ENCODE data around the gene KDM3B.

The KDM3B gene

DNA sequence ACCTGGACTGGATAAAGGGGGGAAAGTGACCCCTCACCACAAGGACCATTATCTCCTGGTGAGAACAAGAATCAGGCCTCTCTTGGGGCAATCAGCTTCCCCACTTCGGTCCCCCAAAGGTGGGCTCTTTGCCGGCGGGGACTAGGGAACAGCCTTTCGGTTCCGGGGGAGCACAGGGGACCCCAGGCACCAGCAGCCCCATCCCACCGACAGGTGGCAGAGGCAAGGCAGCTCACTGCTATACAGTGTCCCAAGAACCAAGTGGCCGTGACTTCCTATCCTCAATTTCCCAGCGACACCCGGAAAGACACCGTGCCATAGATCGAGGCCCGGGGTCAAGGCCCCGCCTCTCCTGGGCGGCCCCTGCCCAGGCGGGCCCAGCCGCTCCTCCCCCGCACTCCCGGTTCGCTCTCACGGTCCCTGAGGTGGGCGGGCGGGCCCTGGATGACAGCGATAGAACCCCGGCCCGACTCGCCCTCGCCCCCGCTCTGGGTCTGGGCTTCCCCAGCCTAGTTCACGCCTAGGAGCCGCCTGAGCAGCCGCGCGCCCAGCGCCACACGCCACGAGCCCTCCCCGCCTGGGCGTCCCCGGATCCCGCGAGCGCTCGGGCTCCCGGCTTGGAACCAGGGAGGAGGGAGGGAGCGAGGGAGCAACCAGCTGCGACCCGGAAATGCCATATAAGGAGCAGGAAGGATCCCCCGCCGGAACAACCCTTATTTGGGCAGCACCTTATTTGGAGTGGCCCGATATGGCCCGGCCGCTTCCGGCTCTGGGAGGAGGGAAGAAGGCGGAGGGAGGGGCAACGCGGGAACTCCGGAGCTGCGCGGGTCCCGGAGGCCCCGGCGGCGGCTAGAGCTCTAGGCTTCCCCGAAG is 112.1 kb downstream of the KDM3B start:
- H3K36me3 ChIP-seq (ENCODE audit: control insufficient read depth in 1 of 2, insufficient read depth in 2 of 2, low read depth in 1 of 2, low read length in 2 of 2) = peaks cover 13 to 16% of the 10 kb centered on the region in 2 experiments
- peak overlapping the region; percentile 94 for H4K91ac ChIP-seq (ENCODE audit: low read length)
- peak overlapping the region; percentile 84 for H2AFZ ChIP-seq (ENCODE audit: low read depth, low read length)
- peak overlapping the region; percentile 93 for H3K27ac ChIP-seq (ENCODE audit: low read length, poor library complexity, severe bottlenecking)
- no peak overlapping the region for H3K23ac ChIP-seq (ENCODE audit: low read length in 2 of 2)
- H3K14ac ChIP-seq (ENCODE audit: low read length in 2 of 2) = peak overlapping the region in 1 of 2 experiments; percentile 77
- peak overlapping the region; percentile 95 for H3K4me2 ChIP-seq (ENCODE audit: low read length, poor library complexity, severe bottlenecking)
- peak overlapping the region; percentile 91 for H2BK120ac ChIP-seq (ENCODE audit: low read depth, low read length)
- H3K4me1 ChIP-seq (ENCODE audit: control insufficient read depth, insufficient read depth, low read depth, low read length) = peaks cover 27% of the 10 kb centered on the region
- peak overlapping the region; percentile 92 for H2BK15ac ChIP-seq (ENCODE audit: low read depth, poor library complexity, severe bottlenecking)
- H3K9ac ChIP-seq (ENCODE audit: low read length) = peak overlapping the region; percentile 94
- H3K79me1 ChIP-seq (replicated peaks; ENCODE audit: low read length, poor library complexity, severe bottlenecking) = peaks cover 5% of the 10 kb centered on the region
- H4K8ac ChIP-seq (ENCODE audit: low read length) = peak overlapping the region; percentile 96
- DNase-seq = peak; percentile 99
- H3K27me3 ChIP-seq (ENCODE audit: control insufficient read depth in 1 of 2, insufficient read depth in 1 of 2, low read length in 2 of 2) = no peaks in the 10 kb centered on the region
- H2BK5ac ChIP-seq (ENCODE audit: low read depth, low read length, poor library complexity, severe bottlenecking) = peak overlapping the region; percentile 36
- H3K18ac ChIP-seq (ENCODE audit: low read depth in 1 of 2, low read length in 2 of 2) = peak overlapping the region; percentile 95 to 98
- no peak overlapping the region for H2AK5ac ChIP-seq (ENCODE audit: low read length, severe bottlenecking)
- H3K4ac ChIP-seq (ENCODE audit: low read depth in 1 of 2, low read length in 2 of 2) = peak overlapping the region; percentile 72 to 82
- under 1% methylated on average over 56 of the region's 64 CpGs for WGBS
- H3K9me3 ChIP-seq (ENCODE audit: control insufficient read depth, low read length) = no peaks in the 10 kb centered on the region
- H2BK12ac ChIP-seq (ENCODE audit: low read length in 2 of 2) = peak overlapping the region in 1 of 2 experiments; percentile 95
- H3K4me3 ChIP-seq (ENCODE audit: insufficient read depth in 1 of 2, low read depth in 1 of 2, low read length in 2 of 2) = peak overlapping the region; percentile 77 to 92

DNA sequence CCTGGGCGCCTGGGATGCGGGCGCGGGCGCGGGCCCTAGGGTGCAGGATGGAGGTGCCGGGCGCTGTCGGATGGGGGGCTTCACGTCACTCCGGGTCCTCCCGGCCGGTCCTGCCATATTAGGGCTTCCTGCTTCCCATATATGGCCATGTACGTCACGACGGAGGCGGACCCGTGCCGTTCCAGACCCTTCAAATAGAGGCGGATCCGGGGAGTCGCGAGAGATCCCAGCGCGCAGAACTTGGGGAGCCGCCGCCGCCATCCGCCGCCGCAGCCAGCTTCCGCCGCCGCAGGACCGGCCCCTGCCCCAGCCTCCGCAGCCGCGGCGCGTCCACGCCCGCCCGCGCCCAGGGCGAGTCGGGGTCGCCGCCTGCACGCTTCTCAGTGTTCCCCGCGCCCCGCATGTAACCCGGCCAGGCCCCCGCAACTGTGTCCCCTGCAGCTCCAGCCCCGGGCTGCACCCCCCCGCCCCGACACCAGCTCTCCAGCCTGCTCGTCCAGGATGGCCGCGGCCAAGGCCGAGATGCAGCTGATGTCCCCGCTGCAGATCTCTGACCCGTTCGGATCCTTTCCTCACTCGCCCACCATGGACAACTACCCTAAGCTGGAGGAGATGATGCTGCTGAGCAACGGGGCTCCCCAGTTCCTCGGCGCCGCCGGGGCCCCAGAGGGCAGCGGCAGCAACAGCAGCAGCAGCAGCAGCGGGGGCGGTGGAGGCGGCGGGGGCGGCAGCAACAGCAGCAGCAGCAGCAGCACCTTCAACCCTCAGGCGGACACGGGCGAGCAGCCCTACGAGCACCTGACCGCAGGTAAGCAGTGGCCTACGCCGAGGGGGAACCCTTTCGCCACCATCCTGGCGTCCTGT is 113.0 kb downstream of the KDM3B start, which contains the start of gene EGR1:
Gene EGR1 (plus strand): TSS at position 219 of the 864 bp plus-strand sequence. CDS start 283 bp downstream, at position 502.
- WGBS = 1% methylated on average over 71 of the region's 85 CpGs
- peak within 1 kb of the TSS; percentile 84 for H2AFZ ChIP-seq (ENCODE audit: low read depth, low read length)
- peak within 1 kb of the TSS; percentile 94 for H3K9ac ChIP-seq (ENCODE audit: low read length)
- peaks cover 13 to 16% of the 10 kb centered on the region in 2 experiments for H3K36me3 ChIP-seq (ENCODE audit: control insufficient read depth in 1 of 2, insufficient read depth in 2 of 2, low read depth in 1 of 2, low read length in 2 of 2)
- H3K4me3 ChIP-seq (ENCODE audit: insufficient read depth in 1 of 2, low read depth in 1 of 2, low read length in 2 of 2) = peak within 1 kb of the TSS; percentile 77 to 92
- no peaks in the 10 kb centered on the region for H3K27me3 ChIP-seq (ENCODE audit: control insufficient read depth in 1 of 2, insufficient read depth in 1 of 2, low read length in 2 of 2)
- peaks cover 5% of the 10 kb centered on the region for H3K79me1 ChIP-seq (replicated peaks; ENCODE audit: low read length, poor library complexity, severe bottlenecking)
- peak within 1 kb of the TSS; percentile 95 to 98 for H3K18ac ChIP-seq (ENCODE audit: low read depth in 1 of 2, low read length in 2 of 2)
- H3K9me3 ChIP-seq (ENCODE audit: control insufficient read depth, low read length) = no peaks in the 10 kb centered on the region
- H2BK5ac ChIP-seq (ENCODE audit: low read depth, low read length, poor library complexity, severe bottlenecking) = peak within 1 kb of the TSS; percentile 36
- peak within 1 kb of the TSS; percentile 95 for H3K4me2 ChIP-seq (ENCODE audit: low read length, poor library complexity, severe bottlenecking)
- peaks cover 27% of the 10 kb centered on the region for H3K4me1 ChIP-seq (ENCODE audit: control insufficient read depth, insufficient read depth, low read depth, low read length)
- peak within 1 kb of the TSS in 1 of 2 experiments; percentile 77 for H3K14ac ChIP-seq (ENCODE audit: low read length in 2 of 2)
- DNase-seq = peak; percentile 95
- H4K8ac ChIP-seq (ENCODE audit: low read length) = peak within 1 kb of the TSS; percentile 96
- H3K4ac ChIP-seq (ENCODE audit: low read depth in 1 of 2, low read length in 2 of 2) = peak within 1 kb of the TSS; percentile 72 to 82
- peak within 1 kb of the TSS; percentile 91 for H2BK120ac ChIP-seq (ENCODE audit: low read depth, low read length)
- H2BK15ac ChIP-seq (ENCODE audit: low read depth, poor library complexity, severe bottlenecking) = peak within 1 kb of the TSS; percentile 92
- H4K91ac ChIP-seq (ENCODE audit: low read length) = peak within 1 kb of the TSS; percentile 94
- no peak within 1 kb of the TSS for H2AK5ac ChIP-seq (ENCODE audit: low read length, severe bottlenecking)
- peak within 1 kb of the TSS; percentile 93 for H3K27ac ChIP-seq (ENCODE audit: low read length, poor library complexity, severe bottlenecking)
- H2BK12ac ChIP-seq (ENCODE audit: low read length in 2 of 2) = peak within 1 kb of the TSS in 1 of 2 experiments; percentile 95
- H3K23ac ChIP-seq (ENCODE audit: low read length in 2 of 2) = peak within 1 kb of the TSS in 1 of 2 experiments; percentile 70

DNA sequence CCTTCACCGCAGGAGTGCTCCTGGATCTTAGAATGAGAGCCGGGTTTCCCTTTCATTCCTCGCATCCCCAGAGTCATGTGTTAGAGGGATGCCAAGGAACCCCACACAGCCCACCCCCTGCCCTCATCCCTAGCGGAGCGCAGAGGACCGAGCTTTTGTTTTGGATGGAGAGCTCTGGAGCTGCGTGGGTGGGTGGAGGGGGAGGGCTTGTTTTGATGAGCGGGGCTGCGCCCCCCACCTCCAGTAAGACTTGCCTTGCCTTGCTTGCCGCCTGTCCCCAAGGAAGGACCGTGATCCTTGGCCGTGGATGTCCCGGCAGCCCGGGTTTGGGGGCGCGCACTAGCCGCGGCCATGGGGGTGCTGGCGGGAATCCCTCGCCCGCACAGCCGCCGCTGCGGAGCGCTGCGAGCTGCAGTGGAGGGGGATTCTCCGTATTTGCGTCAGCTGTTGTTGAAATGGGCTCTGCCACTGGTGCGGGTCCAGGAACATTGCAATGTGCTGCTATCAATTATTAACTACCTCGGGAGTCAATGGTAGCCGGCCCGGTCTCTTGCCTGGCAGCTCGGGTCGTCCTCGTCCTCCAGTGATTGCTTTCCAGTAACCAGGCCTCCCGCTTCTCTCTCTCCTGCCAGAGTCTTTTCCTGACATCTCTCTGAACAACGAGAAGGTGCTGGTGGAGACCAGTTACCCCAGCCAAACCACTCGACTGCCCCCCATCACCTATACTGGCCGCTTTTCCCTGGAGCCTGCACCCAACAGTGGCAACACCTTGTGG is 113.8 kb downstream of the KDM3B start:
- no peaks in the 10 kb centered on the region for H3K27me3 ChIP-seq (ENCODE audit: control insufficient read depth in 1 of 2, insufficient read depth in 1 of 2, low read length in 2 of 2)
- peak overlapping the region in 1 of 2 experiments; percentile 1 for H3K14ac ChIP-seq (ENCODE audit: low read length in 2 of 2)
- no peak overlapping the region for H2BK120ac ChIP-seq (ENCODE audit: low read depth, low read length)
- H3K4ac ChIP-seq (ENCODE audit: low read depth in 1 of 2, low read length in 2 of 2) = no peak overlapping the region
- no peak overlapping the region for H3K23ac ChIP-seq (ENCODE audit: low read length in 2 of 2)
- no peak overlapping the region for H2AFZ ChIP-seq (ENCODE audit: low read depth, low read length)
- no peak overlapping the region for H3K27ac ChIP-seq (ENCODE audit: low read length, poor library complexity, severe bottlenecking)
- WGBS = 29% methylated on average over 39 of the region's 39 CpGs
- H3K79me1 ChIP-seq (replicated peaks; ENCODE audit: low read length, poor library complexity, severe bottlenecking) = peaks cover 5% of the 10 kb centered on the region
- no peak for DNase-seq
- peak overlapping the region; percentile 77 to 92 for H3K4me3 ChIP-seq (ENCODE audit: insufficient read depth in 1 of 2, low read depth in 1 of 2, low read length in 2 of 2)
- peaks cover 27% of the 10 kb centered on the region for H3K4me1 ChIP-seq (ENCODE audit: control insufficient read depth, insufficient read depth, low read depth, low read length)
- no peak overlapping the region for H2AK5ac ChIP-seq (ENCODE audit: low read length, severe bottlenecking)
- H3K18ac ChIP-seq (ENCODE audit: low read depth in 1 of 2, low read length in 2 of 2) = no peak overlapping the region
- H2BK12ac ChIP-seq (ENCODE audit: low read length in 2 of 2) = no peak overlapping the region
- H2BK5ac ChIP-seq (ENCODE audit: low read depth, low read length, poor library complexity, severe bottlenecking) = no peak overlapping the region
- peak overlapping the region; percentile 84 for H3K4me2 ChIP-seq (ENCODE audit: low read length, poor library complexity, severe bottlenecking)
- H2BK15ac ChIP-seq (ENCODE audit: low read depth, poor library complexity, severe bottlenecking) = no peak overlapping the region
- no peak overlapping the region for H4K91ac ChIP-seq (ENCODE audit: low read length)
- peak overlapping the region; percentile 94 for H3K9ac ChIP-seq (ENCODE audit: low read length)
- H3K36me3 ChIP-seq (ENCODE audit: control insufficient read depth in 1 of 2, insufficient read depth in 2 of 2, low read depth in 1 of 2, low read length in 2 of 2) = peaks cover 13 to 16% of the 10 kb centered on the region in 2 experiments
- no peak overlapping the region for H4K8ac ChIP-seq (ENCODE audit: low read length)
- H3K9me3 ChIP-seq (ENCODE audit: control insufficient read depth, low read length) = no peaks in the 10 kb centered on the region

Data from mesenchymal stem cell (in vitro differentiated cells and primary cell).